Tibial artery (tissue), 4 donors: ENCODE measurements around the gene TMEM239.

Experiments
- DNase-seq, 2 donors: peaks; one replicate each; pipeline ENCODE4 v3.0.0-alpha.2; 2019
- H3K27ac ChIP-seq, 2 donors: fragments of 200-600 bp; sonication (generic) in 1 of 2; 1 replicate in 1 of 2; 2 replicates in 1 of 2; pipeline ENCODE4 v1.5.1; 2018 to 2019; ENCODE audit warnings: mild to moderate bottlenecking in 1 of 2
- H3K27me3 ChIP-seq, 2 donors: fragments of 200-600 bp; sonication (generic) in 1 of 2; one replicate each; pipeline versions ENCODE4 v1.5.1 to v1.6.0; 2016 to 2019
- H3K36me3 ChIP-seq, 3 donors: fragments of 200-600 bp; sonication (generic) in 2 of 3; one replicate each; pipeline ENCODE4 v1.5.1; 2016 to 2019; ENCODE audit warnings: mild to moderate bottlenecking in 2 of 3
- H3K4me1 ChIP-seq, 4 donors: fragments of 200-600 bp; sonication (generic) in 2 of 4; 1 replicate in 3 of 4; 2 replicates in 1 of 4; pipeline ENCODE4 v1.5.1; 2016 to 2019
- H3K4me3 ChIP-seq, 2 donors: fragments of 200-600 bp; sonication (generic) in 1 of 2; 1 replicate in 1 of 2; 2 replicates in 1 of 2; pipeline ENCODE4 v1.5.1; 2018 to 2019; ENCODE audit warnings: mild to moderate bottlenecking in 2 of 2
- H3K9me3 ChIP-seq, 3 donors: fragments of 200-600 bp; sonication (generic) in 1 of 3; one replicate each; pipeline ENCODE4 v1.5.1; 2016 to 2019
- intact Hi-C: fragments of 100-400 bp; cut with DNase I; formaldehyde crosslinking; loops from one replicate; pipeline ENCODE4 v1.15.0; 2023; ENCODE audit warnings: low total_unique reads
- TF ChIP-seq, protein P1 (sequence below), 2 experiments: fragments of 200-600 bp in 1 of 2; fragments of 450-650 bp in 1 of 2; IDR thresholded peaks; one replicate each; pipeline ENCODE4 v1.5.1; 2017 to 2019; ENCODE audit warnings: antibody characterized with exemption in 2 of 2, mild to moderate bottlenecking in 1 of 2, moderate library complexity in 1 of 2

The TMEM239 gene

DNA sequence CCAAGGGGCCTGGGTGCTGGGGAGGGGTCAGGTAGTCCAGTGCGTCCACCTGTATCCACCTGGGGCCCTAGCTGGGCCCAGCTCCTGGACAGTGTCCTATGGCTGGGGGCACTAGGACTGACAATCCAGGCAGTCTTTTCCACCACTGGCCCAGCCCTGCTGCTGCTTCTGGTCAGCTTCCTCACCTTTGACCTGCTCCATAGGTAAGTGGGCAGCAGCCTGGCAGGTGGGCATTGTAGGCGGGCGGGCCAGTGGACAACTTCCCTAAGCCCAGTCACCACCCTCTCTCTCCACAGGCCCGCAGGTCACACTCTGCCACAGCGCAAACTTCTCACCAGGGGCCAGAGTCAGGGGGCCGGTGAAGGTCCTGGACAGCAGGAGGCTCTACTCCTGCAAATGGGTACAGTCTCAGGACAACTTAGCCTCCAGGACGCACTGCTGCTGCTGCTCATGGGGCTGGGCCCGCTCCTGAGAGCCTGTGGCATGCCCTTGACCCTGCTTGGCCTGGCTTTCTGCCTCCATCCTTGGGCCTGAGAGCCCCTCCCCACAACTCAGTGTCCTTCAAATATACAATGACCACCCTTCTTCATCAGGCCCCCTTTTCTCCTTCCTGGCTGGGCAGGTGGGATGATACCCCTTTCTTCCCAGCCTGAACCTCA, 793 bp upstream of the TMEM239 start:
- TF ChIP-seq, protein P1, sequence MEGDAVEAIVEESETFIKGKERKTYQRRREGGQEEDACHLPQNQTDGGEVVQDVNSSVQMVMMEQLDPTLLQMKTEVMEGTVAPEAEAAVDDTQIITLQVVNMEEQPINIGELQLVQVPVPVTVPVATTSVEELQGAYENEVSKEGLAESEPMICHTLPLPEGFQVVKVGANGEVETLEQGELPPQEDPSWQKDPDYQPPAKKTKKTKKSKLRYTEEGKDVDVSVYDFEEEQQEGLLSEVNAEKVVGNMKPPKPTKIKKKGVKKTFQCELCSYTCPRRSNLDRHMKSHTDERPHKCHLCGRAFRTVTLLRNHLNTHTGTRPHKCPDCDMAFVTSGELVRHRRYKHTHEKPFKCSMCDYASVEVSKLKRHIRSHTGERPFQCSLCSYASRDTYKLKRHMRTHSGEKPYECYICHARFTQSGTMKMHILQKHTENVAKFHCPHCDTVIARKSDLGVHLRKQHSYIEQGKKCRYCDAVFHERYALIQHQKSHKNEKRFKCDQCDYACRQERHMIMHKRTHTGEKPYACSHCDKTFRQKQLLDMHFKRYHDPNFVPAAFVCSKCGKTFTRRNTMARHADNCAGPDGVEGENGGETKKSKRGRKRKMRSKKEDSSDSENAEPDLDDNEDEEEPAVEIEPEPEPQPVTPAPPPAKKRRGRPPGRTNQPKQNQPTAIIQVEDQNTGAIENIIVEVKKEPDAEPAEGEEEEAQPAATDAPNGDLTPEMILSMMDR (IDR thresholded peaks at IDR 0.05) = no peak
- no peaks in the 10 kb centered on the region for H3K36me3 ChIP-seq
- H3K4me3 ChIP-seq = no peak overlapping the region
- DNase-seq = no peak
- H3K9me3 ChIP-seq = peaks cover 0 to 13% (median 8%) of the 10 kb centered on the region in 3 donors
- H3K27me3 ChIP-seq = peaks cover 0 to 58% of the 10 kb centered on the region in 2 donors
- peaks cover 0 to 7% (median 5%) of the 10 kb centered on the region in 4 donors for H3K4me1 ChIP-seq
- intact Hi-C loops = no loop called here
- H3K27ac ChIP-seq = no peak overlapping the region

DNA sequence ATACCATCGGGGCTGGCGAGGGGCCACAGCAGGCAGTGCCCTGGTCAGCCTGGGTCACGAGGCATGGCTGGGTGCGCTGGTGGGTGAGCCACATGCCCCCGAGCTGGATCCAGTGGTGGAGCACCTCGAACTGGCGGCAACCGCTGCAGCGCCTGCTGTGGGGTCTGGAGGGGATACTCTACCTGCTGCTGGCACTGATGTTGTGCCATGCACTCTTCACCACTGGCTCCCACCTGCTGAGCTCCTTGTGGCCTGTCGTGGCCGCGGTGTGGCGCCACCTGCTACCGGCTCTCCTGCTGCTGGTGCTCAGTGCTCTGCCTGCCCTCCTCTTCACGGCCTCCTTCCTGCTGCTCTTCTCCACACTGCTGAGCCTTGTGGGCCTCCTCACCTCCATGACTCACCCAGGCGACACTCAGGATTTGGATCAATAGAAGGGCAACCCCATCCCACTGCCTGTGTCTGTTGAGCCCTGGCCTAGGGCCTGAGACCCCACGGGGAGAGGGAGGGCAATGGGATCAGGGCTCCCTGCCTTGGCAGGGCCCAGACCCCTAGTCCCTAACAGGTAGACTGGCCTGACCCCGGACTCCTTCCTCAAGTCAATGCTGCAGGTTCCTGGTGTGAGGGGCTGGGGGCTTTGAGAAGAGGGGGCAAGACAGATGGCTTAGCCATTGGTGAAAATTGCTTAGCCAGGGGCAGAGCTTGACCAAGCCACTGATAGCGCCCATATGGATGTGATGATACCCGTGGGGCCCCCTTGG, 598 bp downstream of the TMEM239 start:
- Histone ChIP-seq H3K27ac (no peak overlapping the region), H3K36me3 (no peaks in the 10 kb centered on the region), H3K4me3 (no peak overlapping the region), H3K9me3 (peaks cover 0 to 10% (median 5%) of the 10 kb centered on the region in 3 donors), H3K4me1 (peaks cover 0 to 18% (median 13%) of the 10 kb centered on the region in 4 donors), H3K27me3 (peaks cover 0 to 63% of the 10 kb centered on the region in 2 donors)
- peak in 1 of 2 donors; percentile 51 for DNase-seq
- TF ChIP-seq, protein P1 (IDR thresholded peaks at IDR 0.05) = no peak
- intact Hi-C loops = no loop called here

DNA sequence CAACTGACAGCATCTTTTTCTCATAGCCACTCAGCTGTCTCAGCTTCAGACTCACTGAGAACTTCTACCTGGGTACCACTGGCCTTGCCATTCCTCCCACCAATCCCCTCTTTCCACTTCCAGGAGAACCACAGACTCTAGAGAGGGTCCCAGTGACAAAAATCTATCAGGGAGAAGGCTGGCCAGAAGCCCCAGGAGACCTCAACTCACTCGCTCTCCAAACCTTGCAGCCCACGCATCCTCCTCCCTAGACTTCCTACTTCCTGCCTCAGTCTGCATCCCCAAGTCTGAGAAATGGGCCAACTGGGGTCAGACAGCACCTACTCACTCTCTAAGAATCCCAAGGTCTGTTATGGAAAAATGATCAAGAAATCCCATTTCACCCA, 1.2 kb downstream of the TMEM239 start:
- Histone ChIP-seq H3K4me1 (peaks cover 0 to 22% (median 13%) of the 10 kb centered on the region in 4 donors), H3K36me3 (no peaks in the 10 kb centered on the region), H3K27me3 (peaks cover 0 to 63% of the 10 kb centered on the region in 2 donors), H3K9me3 (peaks cover 0 to 5% (median 0%) of the 10 kb centered on the region in 3 donors), H3K4me3 (no peak overlapping the region), H3K27ac (no peak overlapping the region)
- TF ChIP-seq, protein P1 (IDR thresholded peaks at IDR 0.05) = no peak
- intact Hi-C loops = no loop called here
- no peak for DNase-seq

DNA sequence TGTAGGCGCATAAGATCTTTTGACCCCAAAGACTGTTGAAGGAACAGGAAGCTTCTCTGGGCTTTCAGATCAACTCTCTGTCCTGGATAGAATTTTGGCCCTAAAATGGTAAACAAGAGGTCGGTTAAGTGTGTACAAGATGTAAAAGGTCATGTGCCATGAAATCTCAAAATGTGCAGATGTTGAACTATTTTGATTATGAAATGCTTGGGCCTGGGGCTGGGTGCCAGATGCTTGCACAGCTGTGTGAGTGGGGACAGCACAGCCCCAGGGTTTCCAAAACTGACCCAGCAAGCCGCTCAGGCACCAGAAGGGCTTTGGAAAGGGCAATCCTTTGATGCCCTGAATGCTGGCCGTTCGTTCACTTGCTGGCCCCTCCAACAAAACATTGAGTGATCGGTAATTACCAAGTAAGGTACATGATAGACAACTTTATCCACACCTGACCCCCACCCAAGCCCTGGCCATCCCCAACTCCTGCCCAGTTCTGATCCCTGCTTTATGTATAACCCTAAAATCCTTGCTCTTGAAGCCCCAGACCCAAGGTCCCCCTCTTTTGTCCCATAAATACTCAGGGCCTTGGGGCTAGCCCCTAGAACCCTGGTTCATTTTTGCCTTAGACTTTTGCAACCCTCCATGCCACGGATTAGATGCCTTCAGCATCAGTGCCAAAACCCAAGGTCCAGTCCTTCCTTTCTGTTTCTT, 1.9 kb downstream of the TMEM239 start:
- Histone ChIP-seq H3K27ac (no peak overlapping the region), H3K27me3 (peaks cover 0 to 62% of the 10 kb centered on the region in 2 donors), H3K36me3 (no peaks in the 10 kb centered on the region), H3K4me1 (peaks cover 0 to 22% (median 13%) of the 10 kb centered on the region in 4 donors), H3K4me3 (no peak overlapping the region), H3K9me3 (no peaks in the 10 kb centered on the region)
- peak in 1 of 2 donors; percentile 32 for DNase-seq
- intact Hi-C loops = no loop called here
- TF ChIP-seq, protein P1 (IDR thresholded peaks at IDR 0.05) = no peak

DNA sequence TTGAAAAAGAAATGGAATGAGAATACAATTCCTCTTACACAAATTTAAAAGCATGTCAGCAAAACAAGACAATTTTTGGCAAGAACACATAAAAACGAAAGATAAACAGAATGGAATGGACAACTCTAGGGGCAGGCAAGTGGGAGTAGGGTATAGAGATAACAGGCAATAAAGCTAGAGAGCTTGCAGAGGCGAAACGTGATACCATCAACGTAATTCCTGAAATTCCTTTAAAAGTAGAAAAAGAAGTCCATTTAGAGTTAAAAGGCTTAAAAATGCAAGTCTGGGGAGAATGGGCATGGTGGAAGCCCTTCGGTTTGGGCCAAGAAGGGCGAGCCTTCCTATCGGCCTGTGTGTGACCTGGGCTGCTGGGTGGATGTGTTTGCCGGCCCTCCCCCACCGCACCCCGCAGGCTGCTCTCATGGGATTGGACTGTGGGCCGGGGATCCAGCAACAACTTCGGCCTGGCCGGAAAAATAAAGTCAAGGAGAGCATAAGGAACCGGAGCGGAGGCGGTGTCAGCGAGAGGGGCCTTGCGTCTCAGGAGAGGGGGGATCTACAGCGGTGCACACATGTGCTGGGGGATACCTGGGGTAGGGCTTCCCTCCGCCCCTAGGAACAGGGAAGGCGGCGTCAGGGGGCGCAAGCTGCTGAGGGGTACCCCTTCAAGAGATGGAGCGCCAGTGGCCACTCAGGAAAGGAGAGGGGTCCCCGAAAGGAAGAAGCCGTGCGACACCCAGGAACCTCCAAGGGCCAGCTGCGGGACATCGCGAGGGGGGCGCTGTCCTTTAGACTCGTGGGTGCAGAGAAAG, 4.1 kb downstream of the TMEM239 start:
- TF ChIP-seq, protein P1 (IDR thresholded peaks at IDR 0.05) = no peak
- H3K36me3 ChIP-seq = no peaks in the 10 kb centered on the region
- intact Hi-C loops = no loop called here
- no peaks in the 10 kb centered on the region for H3K9me3 ChIP-seq
- H3K27me3 ChIP-seq = peaks cover 0 to 57% of the 10 kb centered on the region in 2 donors
- no peak overlapping the region for H3K27ac ChIP-seq
- no peak overlapping the region for H3K4me3 ChIP-seq
- no peak for DNase-seq
- H3K4me1 ChIP-seq = peaks cover 0 to 22% (median 13%) of the 10 kb centered on the region in 4 donors
